ENCODE results near the gene TTC38.

The TTC38 gene

GRCh38 chr22:46280063-46280817, 12.4 kb downstream of the TTC38 start:
- DNase-seq, result no peak

DNA sequence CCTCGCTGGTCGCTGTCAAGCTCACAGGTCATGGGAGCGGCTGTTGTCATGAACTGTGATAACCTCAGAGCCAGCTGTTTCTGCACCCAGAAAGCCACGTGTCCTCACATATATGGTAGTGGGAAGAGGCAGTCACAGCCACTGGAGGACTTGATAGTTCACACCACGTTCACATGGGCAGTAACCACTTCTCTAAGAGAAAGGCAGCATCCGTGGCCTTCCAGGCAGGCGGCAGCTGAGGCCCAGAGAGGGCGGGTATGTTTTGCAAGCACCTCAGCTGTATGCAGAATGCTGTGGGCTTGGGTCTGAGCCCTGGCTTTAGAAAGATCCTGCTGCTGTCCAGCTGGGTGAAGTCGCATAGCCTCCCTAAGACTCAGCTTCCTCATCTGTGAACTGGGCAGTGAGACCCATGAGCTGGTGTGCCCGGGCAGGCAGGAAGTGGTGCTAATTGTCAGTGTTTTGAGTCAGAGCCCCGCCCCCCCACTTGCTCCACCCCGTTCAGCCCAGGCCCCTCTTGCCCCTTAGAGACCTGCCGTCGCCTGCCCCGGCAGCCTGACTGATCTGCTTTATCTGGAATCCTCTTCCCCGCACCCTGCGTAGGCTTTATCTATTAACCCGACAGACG, 13.3 kb downstream of the TTC38 start:
- DNase-seq, result no peak

- no peak for DNase-seq
Measured at GRCh38 chr22:46281866-46282678, 14.3 kb downstream of the TTC38 start.

DNA sequence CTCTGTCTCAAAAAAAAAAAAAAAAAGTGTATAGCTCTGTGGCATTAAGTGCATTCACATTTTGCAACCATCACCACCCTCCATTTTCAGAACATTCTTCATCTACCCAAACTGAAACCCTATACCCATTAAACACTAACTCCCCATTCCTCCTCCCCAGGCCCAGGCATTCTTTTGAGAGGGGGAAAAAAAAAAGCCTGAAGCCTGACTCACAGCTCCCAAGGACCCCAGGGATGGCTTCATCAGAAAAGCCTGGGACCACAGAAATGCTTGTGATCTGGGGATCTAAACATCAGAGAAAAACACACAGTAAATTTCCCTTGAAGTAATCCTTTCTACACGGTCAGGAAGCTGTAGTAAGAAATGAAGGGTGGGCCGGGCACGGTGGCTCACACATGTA, 18.2 kb downstream of the TTC38 start:
- DNase-seq, result no peak

DNA sequence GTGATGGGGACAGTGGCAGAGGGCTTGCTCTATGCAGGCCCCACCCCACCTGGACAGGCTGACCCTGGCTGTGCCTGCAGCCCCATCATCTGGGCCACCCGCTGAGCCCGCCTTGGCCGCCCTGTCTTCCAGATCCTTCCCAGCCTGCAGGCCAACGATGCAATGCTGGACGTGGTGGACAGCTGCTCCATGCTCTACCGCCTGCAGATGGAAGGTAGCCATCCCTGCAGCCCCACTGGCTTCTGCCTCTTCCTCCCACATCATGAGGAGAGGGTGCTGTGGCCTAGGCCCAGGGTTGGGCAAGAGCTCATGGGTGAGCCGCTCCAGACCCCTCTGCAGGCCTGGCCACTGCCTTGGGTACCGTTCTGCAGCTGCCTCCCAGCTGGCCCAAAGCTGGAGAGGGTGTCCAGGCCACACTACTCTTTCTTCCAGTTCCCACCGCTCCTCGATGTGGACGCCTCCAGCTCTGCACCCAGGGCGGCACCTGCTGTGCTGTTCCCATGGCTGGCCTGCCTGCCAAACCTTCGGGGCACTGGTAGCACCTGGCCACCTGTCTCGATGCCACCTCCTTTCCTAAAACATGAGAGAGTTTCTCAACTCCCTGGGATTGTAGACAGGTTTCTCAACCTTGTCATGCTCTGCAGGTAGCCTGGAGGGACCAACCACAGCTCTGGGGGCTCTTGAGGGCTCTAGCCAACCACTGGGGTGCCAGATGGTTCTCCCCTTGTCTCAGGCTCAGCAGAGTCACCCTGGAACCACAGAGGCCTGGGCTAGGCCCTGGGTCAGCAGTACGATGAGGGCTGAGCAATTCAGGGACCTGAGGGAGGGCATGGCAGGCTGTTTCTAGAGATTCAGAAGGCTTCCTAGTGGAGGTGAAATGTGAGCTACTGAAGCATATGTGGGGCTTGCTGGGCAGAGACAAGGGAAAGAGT, 19.4 kb downstream of the TTC38 start:
- DNase-seq, result no peak

- no peak for DNase-seq
Measured at GRCh38 chr22:46287873-46288751, 20.3 kb downstream of the TTC38 start.

DNA sequence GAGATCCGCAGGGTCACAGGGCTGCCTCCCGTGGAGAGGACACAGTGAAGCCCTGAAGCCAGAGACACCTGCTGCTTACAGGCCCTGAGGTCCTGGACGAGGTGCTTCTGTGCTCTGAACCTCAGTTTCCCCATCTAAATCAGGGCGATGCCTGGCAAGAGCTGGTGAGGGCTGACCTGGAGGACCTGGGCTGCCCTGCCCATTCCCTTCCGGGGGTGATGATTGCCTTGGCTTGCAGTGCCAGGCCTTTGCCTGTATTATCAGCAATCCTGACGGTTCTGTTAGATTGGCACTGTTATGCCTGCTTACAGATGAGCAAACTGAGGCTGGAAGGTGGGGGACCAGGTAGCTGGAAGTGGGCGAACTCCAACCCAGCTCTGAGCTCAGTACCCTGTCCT, 21.0 kb downstream of the TTC38 start:
- DNase-seq, result no peak

DNA sequence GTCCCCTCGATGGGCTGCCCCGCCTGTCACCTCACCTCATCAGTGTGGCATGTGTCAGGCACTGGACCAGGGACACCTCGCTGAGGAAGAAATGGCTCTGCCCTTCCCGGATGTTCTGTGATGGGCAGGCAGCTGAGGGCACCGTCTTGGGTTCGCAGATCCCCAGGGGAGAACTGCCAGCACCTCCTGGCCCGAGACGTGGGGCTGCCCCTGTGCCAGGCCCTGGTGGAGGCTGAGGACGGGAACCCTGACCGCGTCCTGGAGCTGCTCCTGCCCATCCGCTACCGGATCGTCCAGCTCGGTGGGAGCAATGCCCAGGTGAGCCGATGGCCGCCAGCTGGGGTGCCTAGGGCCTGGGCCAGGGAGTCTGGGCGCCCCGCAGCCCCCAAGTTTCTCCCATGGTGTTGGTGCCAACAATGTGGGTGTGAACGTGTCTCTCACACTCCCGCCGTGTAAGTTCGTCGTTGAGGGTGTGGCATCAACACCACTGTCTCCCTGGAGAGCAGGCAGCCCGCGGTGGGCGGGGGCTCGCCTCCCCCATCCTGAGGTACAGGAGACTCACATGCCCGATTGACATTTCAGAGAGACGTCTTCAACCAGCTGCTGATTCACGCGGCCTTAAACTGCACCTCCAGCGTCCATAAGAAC, 21.6 kb downstream of the TTC38 start:
- DNase-seq, result no peak

- DNase-seq, result no peak
Measured at GRCh38 chr22:46290121-46290842, 22.5 kb downstream of the TTC38 start.

DNA sequence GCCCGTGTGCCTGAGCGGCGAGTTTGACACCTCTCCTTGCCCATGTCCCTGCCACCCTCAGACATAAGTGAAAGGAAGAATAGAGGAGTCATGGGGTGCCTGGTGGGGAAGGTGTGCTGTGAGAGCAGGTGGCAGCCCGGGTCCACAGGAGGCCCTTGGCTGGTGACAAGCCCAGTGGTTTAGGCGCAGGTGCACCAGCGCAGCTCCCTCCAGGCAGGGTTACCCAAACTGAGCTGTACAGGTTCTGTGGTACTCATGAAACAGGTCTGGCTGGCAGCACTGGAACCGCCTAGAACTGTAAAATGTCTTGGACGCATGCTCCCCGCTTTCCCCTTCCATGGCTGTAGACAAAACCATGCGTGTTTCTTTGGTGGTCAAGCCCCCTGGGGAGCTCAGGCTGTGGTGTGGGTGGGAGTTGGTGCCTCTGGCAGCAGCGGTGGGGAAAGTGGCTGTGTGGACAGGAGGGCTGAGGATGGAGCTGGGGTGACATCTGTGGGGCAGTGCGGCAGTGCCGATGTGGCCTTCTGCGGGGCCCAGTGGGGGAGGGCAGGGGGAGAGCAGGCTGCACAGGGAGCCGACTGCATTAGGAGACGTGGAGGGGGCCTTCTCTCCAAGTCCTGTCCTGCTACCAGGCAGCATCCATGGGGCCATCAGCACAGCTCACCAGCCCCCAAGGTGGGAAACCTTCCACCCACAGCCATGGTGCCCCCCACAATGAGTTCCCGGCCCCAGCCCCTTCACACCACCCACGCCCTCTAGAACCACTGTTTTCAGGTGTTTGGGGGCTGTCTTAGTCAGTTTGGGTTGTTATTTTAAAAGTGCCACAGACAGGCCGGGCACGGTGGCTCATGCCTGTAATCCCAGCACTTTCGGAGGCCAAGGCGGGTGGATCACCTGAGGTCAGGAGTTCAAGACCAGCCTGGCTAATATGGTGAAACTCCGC, 23.3 kb downstream of the TTC38 start:
- no peak for DNase-seq

DNA sequence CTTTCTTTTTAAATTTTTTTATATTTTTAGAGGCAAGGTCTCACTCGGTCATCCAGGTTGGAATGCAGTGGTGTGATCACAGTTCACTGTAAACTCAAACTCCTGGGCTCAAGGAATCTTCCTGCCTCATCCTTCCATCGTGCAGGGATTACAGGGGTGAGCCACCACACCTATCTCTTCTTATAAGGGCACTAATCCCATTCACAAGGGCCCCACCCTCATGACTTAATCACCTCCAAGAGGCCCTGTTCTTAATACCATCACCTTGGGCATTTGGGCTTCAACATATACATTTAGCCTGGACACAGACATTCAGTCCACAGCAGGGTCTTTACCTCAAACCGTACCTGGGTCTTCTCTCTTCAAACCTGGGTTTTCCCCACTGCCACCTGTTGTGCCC, 24.4 kb downstream of the TTC38 start:
- no peak for DNase-seq

DNA sequence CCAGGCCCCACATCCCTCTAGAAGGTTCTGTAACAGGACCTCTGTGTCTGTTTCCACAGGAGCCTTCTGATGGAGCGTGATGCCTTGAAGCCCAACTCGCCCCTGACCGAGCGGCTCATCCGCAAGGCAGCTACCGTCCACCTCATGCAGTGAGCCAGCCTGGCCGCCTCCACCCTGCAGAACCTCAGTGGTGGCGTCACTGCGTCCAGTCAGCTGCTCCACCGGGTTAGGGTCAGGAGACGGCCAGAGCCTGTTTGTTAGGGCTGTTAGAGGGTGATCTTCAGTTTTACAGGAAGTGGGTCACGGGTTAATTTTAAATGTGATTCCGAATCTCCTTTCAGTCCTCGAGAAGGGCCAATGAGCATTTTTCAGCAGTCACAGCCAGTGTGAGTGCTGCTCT, 24.9 kb downstream of the TTC38 start:
- DNase-seq, result no peak

DNA sequence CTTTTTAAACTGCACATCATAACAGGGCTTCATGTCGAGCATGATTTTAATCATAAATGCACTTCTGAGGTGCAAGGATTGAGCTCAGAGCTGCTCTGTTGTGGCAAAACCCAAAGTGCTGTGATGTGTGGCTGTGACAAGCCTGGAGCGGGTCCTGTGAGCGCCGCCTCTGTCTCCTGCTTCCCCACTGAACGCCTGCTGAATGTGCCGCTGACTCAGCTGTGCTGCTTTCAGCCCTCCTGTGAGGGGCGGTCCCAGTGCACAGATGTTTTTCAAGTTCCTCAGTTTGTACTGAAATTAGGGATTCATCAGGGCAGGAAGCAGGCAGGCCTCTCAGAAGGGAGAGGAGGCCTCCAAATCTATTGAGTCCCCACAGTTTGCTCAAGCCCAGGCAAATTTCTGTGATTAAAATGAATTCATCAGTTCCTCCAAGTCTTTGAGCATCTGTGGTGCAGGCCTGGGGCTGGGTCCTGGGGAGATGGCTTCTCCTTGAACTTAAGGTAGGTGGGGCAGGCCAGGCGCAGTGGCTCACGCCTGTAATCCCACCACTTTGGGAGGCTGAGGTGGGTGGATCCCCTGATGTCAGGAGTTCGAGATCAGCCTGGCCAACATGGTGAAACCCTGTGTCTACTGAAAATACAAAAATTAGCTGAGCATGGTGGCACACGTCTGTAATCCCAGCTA, 25.9 kb downstream of the TTC38 start:
- no peak for DNase-seq

DNA sequence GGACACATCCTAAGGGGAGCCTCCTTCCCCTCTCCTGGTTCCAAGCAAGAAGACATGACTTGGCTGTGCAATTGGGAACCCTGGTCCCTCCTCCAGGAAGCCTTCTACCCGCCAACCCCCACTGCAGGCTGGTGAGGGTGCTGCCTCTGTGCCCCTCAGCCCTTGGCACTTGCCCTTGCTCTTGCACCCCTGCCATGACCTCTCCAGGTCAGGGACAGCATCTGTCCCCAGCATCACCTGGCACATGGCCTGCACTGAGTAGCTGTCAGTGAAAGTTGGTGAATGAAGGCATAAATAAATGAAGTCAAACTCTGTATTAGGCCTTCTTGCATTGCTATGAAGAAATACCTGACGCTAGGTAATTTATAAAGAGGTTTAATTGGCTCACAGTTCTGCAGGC, 27.0 kb downstream of the TTC38 start:
- DNase-seq, result no peak

- no peak for DNase-seq
Measured at GRCh38 chr22:46295277-46295971, 27.6 kb downstream of the TTC38 start.

GRCh38 chr22:46296257-46297150, 28.7 kb downstream of the TTC38 start, which contains the start of gene GTSE1:
Gene GTSE1 (plus strand): TSS chr22:46296870. CDS start chr22:46297401, 531 bp downstream.
- DNase-seq, result peak; percentile 95 to 96
